H9 (cell line): Measurements from ENCODE around the gene GPR35. TPM values are rescaled to one million over a fixed set of nuclear protein-coding genes. Genes with fewer than 3 reads are reported as not detected.
A peak's percentile ranks its signal among the peaks of the same experiment; 100 is the strongest.

ENCODE experiments used
- DNase-seq: peaks from one replicate; pipeline ENCODE4 v3.0.0-alpha.2; 2017
- H2AFZ ChIP-seq: one replicate; pipeline ENCODE4 v1.6.1; 2013; ENCODE audit warnings: mild to moderate bottlenecking, low read length, control low read depth, moderate library complexity
- H2AK5ac ChIP-seq: 2 replicates; pipeline ENCODE4 v1.6.1; 2013; ENCODE audit warnings: low read length, control low read depth, mixed read lengths; ENCODE audit not compliant: insufficient read length
- H2BK120ac ChIP-seq: one replicate; pipeline ENCODE4 v1.6.1; 2013; ENCODE audit warnings: low read depth, mild to moderate bottlenecking, low read length, control low read depth, inconsistent platforms; ENCODE audit not compliant: poor library complexity, severe bottlenecking
- H2BK12ac ChIP-seq: 2 replicates; pipeline ENCODE4 v1.6.1; 2013; ENCODE audit warnings: low read length, control low read depth, mixed read lengths, low read depth; ENCODE audit not compliant: insufficient read length
- H2BK15ac ChIP-seq: 2 replicates; pipeline ENCODE4 v1.6.1; 2013; ENCODE audit warnings: low read depth, low read length, control low read depth
- H2BK20ac ChIP-seq: one replicate; pipeline ENCODE4 v1.6.1; 2013; ENCODE audit warnings: low read depth, mild to moderate bottlenecking, low read length, control low read depth, inconsistent platforms; ENCODE audit not compliant: poor library complexity, severe bottlenecking
- H2BK5ac ChIP-seq: 2 replicates; pipeline ENCODE4 v1.6.1; 2013; ENCODE audit warnings: low read length, control low read depth, mixed read lengths; ENCODE audit not compliant: insufficient read length
- H3K14ac ChIP-seq: 2 replicates; pipeline ENCODE4 v1.6.1; 2013; ENCODE audit warnings: low read length, control low read depth; ENCODE audit not compliant: insufficient read depth
- H3K18ac ChIP-seq: 2 replicates; pipeline ENCODE4 v1.6.1; 2013; ENCODE audit warnings: low read depth, mild to moderate bottlenecking, mixed read lengths, low read length, control low read depth; ENCODE audit not compliant: insufficient read length
- H3K23ac ChIP-seq: 2 replicates; pipeline ENCODE4 v1.6.1; 2013; ENCODE audit warnings: low read length, control low read depth, mixed read lengths, low read depth; ENCODE audit not compliant: insufficient read length
- H3K23me2 ChIP-seq: 2 replicates; pipeline ENCODE4 v1.6.1; 2013; ENCODE audit warnings: low read depth, mild to moderate bottlenecking, mixed read lengths, low read length, control low read depth; ENCODE audit not compliant: insufficient read length, poor library complexity, severe bottlenecking
- H3K27ac ChIP-seq: 2 replicates; pipeline ENCODE4 v1.5.1; 2013; ENCODE audit warnings: low read length, control low read depth, mixed read lengths, low read depth; ENCODE audit not compliant: insufficient read length
- H3K27me3 ChIP-seq: 2 replicates; pipeline ENCODE4 v1.6.1; 2013; ENCODE audit warnings: low read length, control low read depth, inconsistent platforms; ENCODE audit not compliant: insufficient read depth
- H3K4ac ChIP-seq: 2 replicates; pipeline ENCODE4 v1.6.1; 2013; ENCODE audit warnings: low read depth, mild to moderate bottlenecking, control low read depth, inconsistent platforms, low read length, moderate library complexity
- H3K4me1 ChIP-seq: 2 replicates; pipeline ENCODE4 v1.6.1; 2013; ENCODE audit warnings: low read length, control low read depth, inconsistent platforms; ENCODE audit not compliant: insufficient read depth
- H3K4me2 ChIP-seq: 2 replicates; pipeline ENCODE4 v1.6.1; 2013; ENCODE audit warnings: low read length, control low read depth, mixed read lengths; ENCODE audit not compliant: insufficient read length, insufficient read depth
- H3K56ac ChIP-seq: 2 replicates; pipeline ENCODE4 v1.6.1; 2013; ENCODE audit warnings: low read depth, mild to moderate bottlenecking, mixed read lengths, low read length, control low read depth; ENCODE audit not compliant: insufficient read length
- H3K79me1 ChIP-seq: 2 replicates; pipeline ENCODE4 v1.6.1; 2013; ENCODE audit warnings: low read depth, mild to moderate bottlenecking, moderate library complexity, low read length, control low read depth, inconsistent platforms; ENCODE audit not compliant: insufficient read depth, poor library complexity, severe bottlenecking
- H3K79me2 ChIP-seq: 2 replicates; pipeline ENCODE4 v1.6.1; 2013; ENCODE audit warnings: low read length, control low read depth, inconsistent platforms; ENCODE audit not compliant: insufficient read depth
- H3K9ac ChIP-seq: 2 replicates; pipeline ENCODE4 v1.6.1; 2013; ENCODE audit warnings: low read length, control low read depth, mixed read lengths; ENCODE audit not compliant: insufficient read length; ENCODE audit errors: extremely low read depth
- H3K9me3 ChIP-seq: one replicate; pipeline ENCODE4 v1.6.1; 2013; ENCODE audit warnings: low read depth, low read length, inconsistent platforms; ENCODE audit not compliant: control insufficient read depth
- H3T11ph ChIP-seq: one replicate; pipeline ENCODE4 v1.6.1; 2013; ENCODE audit warnings: mild to moderate bottlenecking, low read length, control low read depth, inconsistent platforms
- H4K20me1 ChIP-seq: one replicate; pipeline ENCODE4 v1.6.1; 2013; ENCODE audit not compliant: control insufficient read depth, insufficient read length, insufficient read depth
- H4K5ac ChIP-seq: 2 replicates; pipeline ENCODE4 v1.6.1; 2013; ENCODE audit warnings: low read depth, mild to moderate bottlenecking, mixed read lengths, low read length, control low read depth; ENCODE audit not compliant: insufficient read length
- H4K8ac ChIP-seq: replicated peaks from 2 replicates; pipeline ENCODE4 v1.6.1; 2013; ENCODE audit warnings: low read length, control low read depth, mixed read lengths, low read depth; ENCODE audit not compliant: insufficient read length
- H4K91ac ChIP-seq: 2 replicates; pipeline ENCODE4 v1.6.1; 2013; ENCODE audit warnings: low read depth, mild to moderate bottlenecking, moderate library complexity, mixed read lengths, low read length, control low read depth; ENCODE audit not compliant: insufficient read length
- H3K27ac Mint-ChIP-seq, 3 experiments: 2 replicates in 2 of 3; 3 replicates in 1 of 3; pipeline ENCODE4 v1.8.0; 2020 to 2021; ENCODE audit warnings: mixed read lengths in 3 of 3, mild to moderate bottlenecking in 1 of 3, moderate library complexity in 1 of 3
- H3K27me3 Mint-ChIP-seq: 2 replicates; pipeline ENCODE4 v1.8.0; 2021; ENCODE audit warnings: low read depth, mild to moderate bottlenecking, moderate library complexity, mixed read lengths
- H3K36me3 Mint-ChIP-seq, 3 experiments: 2 replicates in 2 of 3; 3 replicates in 1 of 3; pipeline ENCODE4 v1.8.0; 2020 to 2021; ENCODE audit warnings: low read depth in 3 of 3, mixed read lengths in 3 of 3; ENCODE audit not compliant: insufficient read depth in 1 of 3
- H3K4me1 Mint-ChIP-seq, 2 experiments: 2 replicates each; pipeline ENCODE4 v1.8.0; 2020; ENCODE audit warnings: mixed read lengths in 2 of 2
- H3K4me3 Mint-ChIP-seq, 2 experiments: 2 replicates in 1 of 2; 3 replicates in 1 of 2; pipeline ENCODE4 v1.8.0; 2020 to 2021; ENCODE audit warnings: mild to moderate bottlenecking in 2 of 2, mixed read lengths in 2 of 2, moderate library complexity in 1 of 2
- H3K9me3 Mint-ChIP-seq, 2 experiments: 2 replicates in 1 of 2; 3 replicates in 1 of 2; pipeline ENCODE4 v1.8.0; 2020; ENCODE audit warnings: mild to moderate bottlenecking in 2 of 2, mixed read lengths in 2 of 2, moderate library complexity in 1 of 2
- CTCF ChIP-seq: fragments of 200-600 bp; sonication (generic); conservative IDR thresholded peaks from 3 replicates; pipeline ENCODE4 v1.8.0; 2021; ENCODE audit warnings: antibody characterized with exemption, mild to moderate bottlenecking
- WGBS: extraction: QIAGEN DNeasy Blood & Tissue Kit; methylation state at CpG from one replicate; pipeline ENCODE4 v1.1.7; 2013; ENCODE audit warnings: missing lambda C conversion rate, low lambda C conversion rate, mixed read lengths; ENCODE audit not compliant: insufficient read length; ENCODE audit errors: extremely low coverage; 5-methylcytosine and 5-hydroxymethylcytosine counted together
- total RNA-seq: library from RNA; stranded (reverse); gene quantifications from 2 replicates; pipeline ENCODE4 v1.2.1, GENCODE V29; 2021

Gene GPR35
- total RNA-seq, 1 experiment from 2014 or later: 1.4 TPM

GRCh38 chr2:240586919-240587800, 38.1 kb upstream of the GPR35 start:
- H3K36me3 Mint-ChIP-seq: peaks cover 9 to 23% (median 12%) of the 10 kb centered on the region in 3 experiments

More at GRCh38 chr2:240586919-240587800, 38.1 kb upstream of the GPR35 start:
- H3T11ph ChIP-seq: no peak overlapping the region
- H4K8ac ChIP-seq: no peak overlapping the region
- WGBS: no CpG with 5 or more reads among the region's 62 CpGs
- peak overlapping the region; percentile 91 for H3K4me2 ChIP-seq
- peaks cover 12% of the 10 kb centered on the region for H3K4me1 ChIP-seq
- H3K27ac ChIP-seq: no peak overlapping the region
- H2BK12ac ChIP-seq: no peak overlapping the region
- peak overlapping the region; percentile 95 to 97 for H3K4me3 Mint-ChIP-seq
- H2BK15ac ChIP-seq: no peak overlapping the region
- no peaks in the 10 kb centered on the region for H3K9me3 ChIP-seq
- no peak overlapping the region for H2BK5ac ChIP-seq
- H2BK20ac ChIP-seq: no peak overlapping the region
- H3K9ac ChIP-seq: peak overlapping the region; percentile 61
- no peak overlapping the region for H3K18ac ChIP-seq
- H3K23ac ChIP-seq: no peak overlapping the region
- H3K4me1 Mint-ChIP-seq: peaks cover 26 to 27% of the 10 kb centered on the region in 2 experiments
- H4K91ac ChIP-seq: no peak overlapping the region
- H4K5ac ChIP-seq: no peak overlapping the region
- no peaks in the 10 kb centered on the region for H3K27me3 ChIP-seq
- no peak for TF ChIP-seq CTCF
- H3K79me1 ChIP-seq: peaks cover 5% of the 10 kb centered on the region
- H2BK120ac ChIP-seq: no peak overlapping the region
- no peak overlapping the region for H3K56ac ChIP-seq
- no peaks in the 10 kb centered on the region for H4K20me1 ChIP-seq
- peak overlapping the region in 2 of 3 experiments; percentile 83 to 85; a peak in 2 of 7 replicates for H3K27ac Mint-ChIP-seq
- H3K27me3 Mint-ChIP-seq: no peaks in the 10 kb centered on the region; the same call in 1 of the 2 replicates
- H2AFZ ChIP-seq: no peak overlapping the region
- peak; percentile 46 for DNase-seq
- H2AK5ac ChIP-seq: no peak overlapping the region
- peaks cover 13% of the 10 kb centered on the region for H3K79me2 ChIP-seq
- H3K4ac ChIP-seq: no peak overlapping the region
- H3K14ac ChIP-seq: no peak overlapping the region; the same call in 1 of the 2 replicates
- peaks cover 0 to 2% of the 10 kb centered on the region in 2 experiments; a peak in 1 of 5 replicates for H3K9me3 Mint-ChIP-seq
- H3K23me2 ChIP-seq: peaks cover 14% of the 10 kb centered on the region
